Thyroid gland (tissue), 4 donors: Measurements from ENCODE around the gene GCN1. TPM values are rescaled to one million over a fixed set of nuclear protein-coding genes. Genes with fewer than 3 reads are reported as not detected.

Source experiments
- DNase-seq, 2 donors: peaks; one replicate each; pipeline ENCODE4 v3.0.0-alpha.2; 2019
- H3K27ac ChIP-seq, 3 donors: fragments of 200-600 bp; sonication (generic); 1 replicate in 2 of 3; 2 replicates in 1 of 3; pipeline ENCODE4 v1.5.1; 2016 to 2019; ENCODE audit warnings: mild to moderate bottlenecking in 1 of 3, moderate library complexity in 1 of 3
- H3K27me3 ChIP-seq: fragments of 200-600 bp; sonication (generic); one replicate; pipeline ENCODE4 v1.5.1; 2019
- H3K36me3 ChIP-seq, 2 donors: fragments of 200-600 bp; sonication (generic); one replicate each; pipeline ENCODE4 v1.5.1; 2016 to 2019
- H3K4me1 ChIP-seq, 2 donors: fragments of 200-600 bp; sonication (generic); one replicate each; pipeline ENCODE4 v1.5.1; 2017 to 2019
- H3K4me3 ChIP-seq, 3 donors: fragments of 200-600 bp; sonication (generic); replicated peaks in 1 of 3; 1 replicate in 2 of 3; 2 replicates in 1 of 3; pipeline ENCODE4 v1.5.1; 2016; ENCODE audit warnings: mild to moderate bottlenecking in 1 of 3
- H3K9me3 ChIP-seq: fragments of 200-600 bp; sonication (generic); one replicate; pipeline ENCODE4 v1.5.1; 2017
- CTCF ChIP-seq, 6 experiments: fragments of 200-600 bp in 3 of 6; fragments of 450-650 bp in 3 of 6; sonication (generic) in 3 of 6; IDR thresholded peaks; one replicate each; pipeline ENCODE4 v1.5.1; 2016 to 2019; ENCODE audit warnings: antibody characterized with exemption in 6 of 6, mild to moderate bottlenecking in 2 of 6, inconsistent platforms in 1 of 6, moderate library complexity in 1 of 6
- POLR2A ChIP-seq, 2 donors: fragments of 450-650 bp; IDR thresholded peaks; one replicate each; pipeline ENCODE4 v1.6.1; 2017; ENCODE audit warnings: antibody characterized with exemption in 2 of 2, mild to moderate bottlenecking in 2 of 2, moderate library complexity in 1 of 2
- WGBS, 2 donors: methylation state at CpG; one replicate each; pipeline ENCODE4 v1.1.5; 2017; 5-methylcytosine and 5-hydroxymethylcytosine counted together
- intact Hi-C: fragments of 100-400 bp; cut with DNase I; formaldehyde crosslinking; loops from one replicate; pipeline ENCODE4 v1.15.1; 2023
- total RNA-seq, 4 donors: library from RNA; depleted of rRNA; stranded (reverse); fragments of >200 nt; gene quantifications; one replicate each; pipeline ENCODE4 v1.2.3, GENCODE V29; 2016

Gene GCN1
- total RNA-seq, 4 donors from 2014 or later = 44.6 to 111 (median 73.6) TPM

DNA sequence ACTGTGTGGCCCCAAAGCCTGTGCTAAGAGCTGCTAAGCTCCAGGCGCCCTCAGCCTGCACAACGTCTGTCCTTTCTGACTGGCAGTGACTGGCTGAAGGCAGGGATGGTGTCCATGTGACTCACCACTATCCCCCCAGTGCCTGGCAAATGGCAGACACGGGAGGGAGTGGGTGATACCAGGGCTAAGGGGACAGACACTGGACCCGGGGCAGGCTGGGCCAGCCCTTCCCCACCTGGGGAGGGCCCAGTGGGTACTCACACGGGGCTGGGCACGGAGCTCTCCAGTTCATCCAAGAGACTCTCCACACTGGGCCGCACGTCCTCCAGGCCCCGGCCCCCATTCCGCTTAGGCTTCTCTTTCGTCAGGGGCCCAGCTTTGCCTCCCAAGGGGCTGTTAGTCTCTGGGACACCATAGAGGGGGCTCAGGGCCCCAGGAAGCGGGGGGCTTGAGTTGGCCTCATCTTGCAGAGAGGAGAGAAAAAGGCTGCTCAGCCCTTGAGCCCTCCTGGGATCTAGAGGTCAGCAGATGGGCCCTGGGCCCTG is 27.8 kb upstream of the GCN1 start:
- no peak for DNase-seq
- Histone ChIP-seq H3K9me3 (no peaks in the 10 kb centered on the region), H3K36me3 (peaks cover 51 to 57% of the 10 kb centered on the region in 2 donors), H3K4me3 (no peak overlapping the region), H3K27me3 (no peaks in the 10 kb centered on the region), H3K27ac (no peak overlapping the region), H3K4me1 (peaks cover 20 to 28% of the 10 kb centered on the region in 2 donors)
- 92 to 93% methylated on average over 10 of the region's 12 CpGs for WGBS, 2 donors
- no peak for TF ChIP-seq CTCF (IDR thresholded peaks at IDR 0.05)
- TF ChIP-seq POLR2A (IDR thresholded peaks at IDR 0.05) = no peak
- intact Hi-C loops = no loop called here

GRCh38 chr12:120221576-120221900 is 27.0 kb upstream of the GCN1 start:
- DNase-seq = no peak
- Histone ChIP-seq H3K9me3 (no peaks in the 10 kb centered on the region), H3K27me3 (no peaks in the 10 kb centered on the region), H3K4me1 (peaks cover 20 to 27% of the 10 kb centered on the region in 2 donors), H3K4me3 (no peak overlapping the region), H3K36me3 (peaks cover 55 to 58% of the 10 kb centered on the region in 2 donors), H3K27ac (no peak overlapping the region)
- no peak for TF ChIP-seq POLR2A (IDR thresholded peaks at IDR 0.05)
- TF ChIP-seq CTCF (IDR thresholded peaks at IDR 0.05) = no peak
- intact Hi-C loops = no loop called here
- 90 to 92% methylated on average over 10 to 13 of the region's 13 CpGs for WGBS, 2 donors

- Histone ChIP-seq H3K27ac (no peak overlapping the region), H3K4me1 (peaks cover 18 to 22% of the 10 kb centered on the region in 2 donors), H3K9me3 (no peaks in the 10 kb centered on the region), H3K27me3 (no peaks in the 10 kb centered on the region), H3K36me3 (peaks cover 59 to 63% of the 10 kb centered on the region in 2 donors), H3K4me3 (no peak overlapping the region)
- TF ChIP-seq POLR2A (IDR thresholded peaks at IDR 0.05) = no peak
- TF ChIP-seq CTCF (IDR thresholded peaks at IDR 0.05) = no peak
- DNase-seq = no peak
- intact Hi-C loops = no loop called here
- 76 to 85% methylated on average over 7 to 10 of the region's 10 CpGs for WGBS, 2 donors
Measured at GRCh38 chr12:120220838-120221575, 26.5 kb upstream of the GCN1 start.

DNA sequence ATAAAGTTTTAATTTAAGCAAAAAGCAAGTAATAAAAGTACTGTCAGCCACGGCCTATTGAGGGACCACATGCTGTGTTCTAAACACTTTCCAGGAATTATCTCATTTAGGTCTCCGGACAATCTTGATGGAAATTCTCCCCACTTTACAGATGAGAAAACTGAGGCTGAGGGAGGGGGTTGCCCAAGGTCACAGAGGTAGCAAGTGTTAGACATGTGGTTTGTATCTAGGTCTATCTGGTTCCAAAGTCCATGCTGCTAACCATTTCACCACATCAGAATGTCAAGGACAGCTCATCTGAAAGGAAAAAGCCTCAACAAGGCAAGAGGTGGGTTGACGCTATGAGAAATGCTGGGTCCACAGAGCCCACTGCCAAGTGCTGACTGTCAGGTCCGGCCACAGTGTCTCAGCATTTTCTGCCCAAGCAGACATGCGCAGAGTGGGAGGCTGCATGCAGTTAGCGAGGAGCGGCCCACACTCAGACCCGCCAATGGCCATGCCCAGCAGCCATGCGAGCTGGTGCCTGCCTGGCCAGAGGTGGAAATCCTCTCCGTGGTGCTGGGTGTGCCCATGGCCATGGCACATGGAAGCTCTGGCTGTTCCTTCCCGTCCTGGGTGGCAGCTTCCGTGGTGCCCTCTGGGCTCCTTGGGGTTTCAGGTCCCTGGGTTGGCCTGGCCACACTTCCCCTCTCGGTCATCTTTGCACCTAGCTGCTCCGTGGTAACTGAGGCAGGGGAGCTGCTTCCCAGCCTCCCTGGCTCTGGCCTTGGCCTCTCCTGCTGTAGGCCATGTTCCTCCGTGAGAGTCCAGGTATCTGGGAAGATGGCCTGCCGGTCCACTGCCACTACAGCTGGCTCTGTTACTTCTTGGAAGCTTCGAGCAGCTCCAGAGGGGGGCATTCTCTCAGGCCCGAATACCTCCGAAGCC is 24.4 kb upstream of the GCN1 start:
- Histone ChIP-seq H3K9me3 (no peaks in the 10 kb centered on the region), H3K27ac (no peak overlapping the region), H3K4me1 (peaks cover 0 to under 1% of the 10 kb centered on the region in 2 donors), H3K36me3 (peaks cover 74 to 81% of the 10 kb centered on the region in 2 donors), H3K27me3 (no peaks in the 10 kb centered on the region), H3K4me3 (no peak overlapping the region)
- WGBS, 2 donors = 95 to 96% methylated on average over 6 to 19 of the region's 19 CpGs
- no peak for TF ChIP-seq CTCF (IDR thresholded peaks at IDR 0.05)
- no peak for TF ChIP-seq POLR2A (IDR thresholded peaks at IDR 0.05)
- DNase-seq = no peak
- intact Hi-C loops = no loop called here
